ENCODE measurements around the gene GRIN2A.

The GRIN2A gene

DNA sequence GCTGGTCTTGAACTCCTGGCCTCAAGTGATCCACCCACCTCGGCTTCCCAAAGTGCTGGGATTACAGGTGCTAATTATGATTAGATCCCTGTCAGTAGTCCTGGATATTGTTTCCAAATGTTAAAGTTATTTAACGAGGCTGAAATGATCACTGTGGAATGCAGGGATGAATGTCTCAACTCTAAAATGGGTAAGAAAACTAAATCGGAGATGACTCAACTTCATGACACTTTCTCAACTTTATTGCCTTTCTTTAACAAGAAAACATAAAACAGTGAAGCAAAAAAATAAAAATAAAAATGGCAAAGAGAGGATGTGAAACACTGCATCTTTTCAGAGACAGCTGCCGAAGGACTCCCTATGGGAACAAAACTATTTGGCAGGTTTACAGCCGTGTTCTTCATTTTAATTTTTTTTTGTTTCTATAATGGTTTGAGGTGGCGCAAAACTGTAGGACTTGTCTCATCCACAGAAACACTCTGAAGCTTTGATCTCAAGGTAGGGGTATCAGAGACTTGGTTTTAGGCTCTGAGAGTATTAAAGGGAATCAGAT is 382.0 kb downstream of the GRIN2A start:
- Histone ChIP-seq H3K9ac (ENCODE audit: low read depth, low read length) (no peak overlapping the region), H3K4me1 (ENCODE audit: insufficient read depth, low read length) (no peaks in the 10 kb centered on the region), H3K9me3 (ENCODE audit: insufficient read depth, low read depth, low read length) (no peaks in the 10 kb centered on the region), H3K4me3 (ENCODE audit: low read length) (no peak overlapping the region), H3K27me3 (ENCODE audit: insufficient read depth, low read length) (no peaks in the 10 kb centered on the region), H3K36me3 (ENCODE audit: insufficient read depth, low read depth, low read length) (no peaks in the 10 kb centered on the region), H3K27ac (ENCODE audit: low read length) (no peak overlapping the region)

DNA sequence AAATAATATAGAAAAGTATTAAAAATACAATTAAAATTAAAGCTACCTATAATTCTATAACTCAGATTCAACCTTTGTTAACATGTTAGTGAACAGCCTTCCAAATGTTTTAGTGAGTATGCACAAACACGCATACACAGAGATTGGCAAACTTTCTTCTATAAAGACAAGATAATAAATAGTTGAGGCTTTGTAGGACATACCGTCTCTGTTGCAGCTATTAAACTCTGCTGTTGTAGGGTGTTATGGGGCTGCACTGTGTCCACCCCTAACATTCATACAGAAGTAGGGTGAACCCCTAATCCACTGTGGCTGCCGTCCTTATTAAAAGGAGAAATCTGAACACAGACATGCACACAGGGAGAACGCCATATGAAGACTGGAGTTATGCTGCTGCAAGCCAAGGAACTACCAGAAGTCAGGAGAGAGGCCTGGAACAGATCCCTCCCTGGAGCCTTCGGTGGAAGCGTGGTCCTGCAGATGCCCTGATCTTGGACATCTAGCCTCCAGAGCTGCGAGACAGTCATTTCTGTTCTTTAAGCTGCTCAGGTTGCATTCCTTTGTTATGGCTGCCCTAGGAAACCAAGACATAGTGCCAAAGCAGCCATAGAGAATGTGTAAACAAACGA is 383.2 kb downstream of the GRIN2A start:
- no peak overlapping the region for H3K9ac ChIP-seq (ENCODE audit: low read depth, low read length)
- no peak overlapping the region for H3K4me3 ChIP-seq (ENCODE audit: low read length)
- H3K27ac ChIP-seq (ENCODE audit: low read length): no peak overlapping the region
- H3K9me3 ChIP-seq (ENCODE audit: insufficient read depth, low read depth, low read length): no peaks in the 10 kb centered on the region
- H3K27me3 ChIP-seq (ENCODE audit: insufficient read depth, low read length): no peaks in the 10 kb centered on the region
- no peaks in the 10 kb centered on the region for H3K36me3 ChIP-seq (ENCODE audit: insufficient read depth, low read depth, low read length)
- H3K4me1 ChIP-seq (ENCODE audit: insufficient read depth, low read length): no peaks in the 10 kb centered on the region

DNA sequence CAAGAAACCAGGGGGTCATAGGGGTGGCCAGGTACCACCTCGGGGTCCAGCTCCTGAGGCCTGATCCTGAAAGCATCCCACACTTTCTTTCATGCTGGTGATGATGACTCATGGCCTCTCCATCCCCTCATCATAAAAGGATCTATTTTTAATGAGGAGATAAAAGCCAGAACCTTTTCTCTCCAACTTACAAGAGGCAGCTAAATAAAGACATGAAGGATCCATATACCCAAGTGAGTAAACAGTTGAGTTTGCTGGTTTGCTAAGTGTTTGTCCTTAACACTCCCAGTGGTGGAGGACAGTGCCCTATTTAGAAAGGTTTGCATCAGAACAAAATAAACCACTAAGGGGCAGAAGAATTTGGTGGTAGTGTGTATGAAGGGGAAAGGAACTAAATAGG is 383.8 kb downstream of the GRIN2A start:
- Histone ChIP-seq H3K36me3 (ENCODE audit: insufficient read depth, low read depth, low read length) (no peaks in the 10 kb centered on the region), H3K27ac (ENCODE audit: low read length) (no peak overlapping the region), H3K4me1 (ENCODE audit: insufficient read depth, low read length) (no peaks in the 10 kb centered on the region), H3K9ac (ENCODE audit: low read depth, low read length) (no peak overlapping the region), H3K9me3 (ENCODE audit: insufficient read depth, low read depth, low read length) (no peaks in the 10 kb centered on the region), H3K27me3 (ENCODE audit: insufficient read depth, low read length) (no peaks in the 10 kb centered on the region), H3K4me3 (ENCODE audit: low read length) (no peak overlapping the region)

DNA sequence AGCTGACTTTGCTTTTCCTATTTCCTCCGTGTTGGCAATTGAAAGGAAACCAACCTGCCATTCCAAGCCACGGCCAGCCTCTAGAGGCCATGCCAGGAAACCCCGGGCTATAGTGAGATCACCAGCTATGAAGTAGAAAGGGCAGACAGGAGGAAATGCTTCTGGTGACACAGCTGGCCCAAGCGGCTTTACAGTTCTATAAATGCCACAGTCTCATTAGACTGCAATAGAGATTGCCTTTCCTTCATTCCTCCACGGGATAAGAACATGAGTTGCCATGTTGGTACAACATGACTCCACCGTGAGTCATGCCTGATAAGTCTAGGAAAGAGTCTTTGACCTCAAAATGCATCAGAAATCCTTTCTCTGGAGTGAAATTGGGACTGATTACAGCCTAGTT is 384.9 kb downstream of the GRIN2A start:
- H3K9ac ChIP-seq (ENCODE audit: low read depth, low read length): no peak overlapping the region
- H3K27ac ChIP-seq (ENCODE audit: low read length): no peak overlapping the region
- no peaks in the 10 kb centered on the region for H3K9me3 ChIP-seq (ENCODE audit: insufficient read depth, low read depth, low read length)
- no peak overlapping the region for H3K4me3 ChIP-seq (ENCODE audit: low read length)
- H3K27me3 ChIP-seq (ENCODE audit: insufficient read depth, low read length): no peaks in the 10 kb centered on the region
- no peaks in the 10 kb centered on the region for H3K36me3 ChIP-seq (ENCODE audit: insufficient read depth, low read depth, low read length)
- H3K4me1 ChIP-seq (ENCODE audit: insufficient read depth, low read length): no peaks in the 10 kb centered on the region

DNA sequence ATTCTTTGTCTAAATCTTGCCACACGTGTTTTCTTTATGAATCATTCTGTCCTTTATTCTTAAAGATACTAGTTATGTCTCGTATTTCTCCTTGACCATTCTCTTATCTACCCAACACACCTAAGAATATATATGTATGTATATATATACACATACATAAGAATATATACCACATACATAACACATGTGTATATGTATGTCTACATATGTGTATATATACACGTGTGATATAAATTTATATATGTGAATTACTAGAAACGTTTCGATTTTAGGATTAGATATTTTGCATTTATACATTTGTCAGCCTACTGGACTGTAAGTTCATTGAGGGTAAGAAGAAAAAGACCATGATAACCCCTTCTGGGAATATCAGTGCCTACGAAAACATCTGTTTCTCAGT is 388.6 kb downstream of the GRIN2A start:
- H3K4me1 ChIP-seq (ENCODE audit: insufficient read depth, low read length): no peaks in the 10 kb centered on the region
- H3K36me3 ChIP-seq (ENCODE audit: insufficient read depth, low read depth, low read length): no peaks in the 10 kb centered on the region
- no peaks in the 10 kb centered on the region for H3K27me3 ChIP-seq (ENCODE audit: insufficient read depth, low read length)
- H3K4me3 ChIP-seq (ENCODE audit: low read length): no peak overlapping the region
- H3K9ac ChIP-seq (ENCODE audit: low read depth, low read length): no peak overlapping the region
- H3K27ac ChIP-seq (ENCODE audit: low read length): no peak overlapping the region
- no peaks in the 10 kb centered on the region for H3K9me3 ChIP-seq (ENCODE audit: insufficient read depth, low read depth, low read length)

DNA sequence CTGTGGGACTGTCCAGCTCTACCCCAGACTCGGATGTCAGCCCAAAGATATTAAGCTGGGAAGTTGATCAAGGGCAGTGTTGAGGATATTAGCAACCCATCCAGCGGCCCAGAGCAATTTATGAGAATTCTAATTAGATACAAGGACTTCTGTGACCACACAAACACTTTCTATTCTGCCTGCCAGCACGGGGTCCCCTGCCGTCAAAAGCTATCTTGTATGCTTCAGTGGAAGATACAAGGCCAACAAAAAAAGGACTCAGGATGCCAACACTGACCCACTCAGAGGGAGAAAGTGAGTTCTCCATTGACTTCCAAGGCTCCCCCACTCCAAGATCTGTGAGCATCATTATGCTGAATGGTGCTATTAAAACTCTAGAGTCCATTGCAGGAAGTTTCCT is 390.7 kb downstream of the GRIN2A start:
- no peak overlapping the region for H3K9ac ChIP-seq (ENCODE audit: low read depth, low read length)

DNA sequence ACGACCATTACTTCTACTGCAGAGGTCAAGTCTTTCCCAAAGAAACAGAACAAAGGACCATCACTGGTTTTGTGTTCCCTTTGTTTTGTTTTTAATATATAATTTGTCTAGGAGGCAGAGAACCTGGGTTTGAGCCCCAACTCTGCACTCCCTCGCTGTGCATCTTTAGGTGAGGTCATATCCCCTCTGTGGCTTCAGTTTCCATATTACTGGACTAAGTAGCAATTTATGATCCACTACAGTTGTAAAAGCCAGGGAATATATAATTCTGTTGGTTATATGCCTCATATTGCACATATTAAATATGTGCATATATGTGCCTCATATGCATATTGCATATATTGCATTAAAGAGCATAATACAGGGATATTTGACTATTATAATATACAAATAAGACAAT is 392.0 kb downstream of the GRIN2A start:
- Histone ChIP-seq H3K27ac (ENCODE audit: low read length) (no peak overlapping the region), H3K36me3 (ENCODE audit: insufficient read depth, low read depth, low read length) (no peaks in the 10 kb centered on the region), H3K4me1 (ENCODE audit: insufficient read depth, low read length) (no peaks in the 10 kb centered on the region), H3K9ac (ENCODE audit: low read depth, low read length) (no peak overlapping the region), H3K4me3 (ENCODE audit: low read length) (no peak overlapping the region), H3K9me3 (ENCODE audit: insufficient read depth, low read depth, low read length) (no peaks in the 10 kb centered on the region), H3K27me3 (ENCODE audit: insufficient read depth, low read length) (no peaks in the 10 kb centered on the region)

More for the DNA sequence above, 390.7 kb downstream of the GRIN2A start:
- no peaks in the 10 kb centered on the region for H3K36me3 ChIP-seq (ENCODE audit: insufficient read depth, low read depth, low read length)
- H3K27ac ChIP-seq (ENCODE audit: low read length): no peak overlapping the region
- no peaks in the 10 kb centered on the region for H3K27me3 ChIP-seq (ENCODE audit: insufficient read depth, low read length)
- no peak overlapping the region for H3K4me3 ChIP-seq (ENCODE audit: low read length)
- no peaks in the 10 kb centered on the region for H3K4me1 ChIP-seq (ENCODE audit: insufficient read depth, low read length)
- no peaks in the 10 kb centered on the region for H3K9me3 ChIP-seq (ENCODE audit: insufficient read depth, low read depth, low read length)

DNA sequence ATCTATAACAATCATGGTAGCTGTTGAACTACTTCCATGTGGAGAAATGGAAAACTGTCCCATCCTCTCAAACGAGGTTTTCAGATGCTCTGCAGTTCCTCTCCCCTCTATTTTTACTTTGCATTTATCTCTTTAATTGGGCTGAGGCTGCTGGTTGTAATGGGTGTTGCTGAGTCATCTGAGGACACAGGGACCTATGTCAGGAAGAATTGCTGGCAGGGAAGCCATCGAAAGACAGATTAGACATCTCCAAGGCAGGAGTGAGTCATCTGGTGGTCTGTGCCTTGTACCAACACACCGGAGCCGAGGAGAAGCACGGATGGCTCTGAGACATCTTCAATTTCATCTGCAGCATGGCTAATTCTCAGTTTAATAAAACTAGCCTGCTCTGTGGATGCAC is 394.5 kb downstream of the GRIN2A start:
- H3K4me1 ChIP-seq (ENCODE audit: insufficient read depth, low read length): no peaks in the 10 kb centered on the region
- no peak overlapping the region for H3K4me3 ChIP-seq (ENCODE audit: low read length)
- H3K36me3 ChIP-seq (ENCODE audit: insufficient read depth, low read depth, low read length): no peaks in the 10 kb centered on the region
- H3K9ac ChIP-seq (ENCODE audit: low read depth, low read length): no peak overlapping the region
- H3K27ac ChIP-seq (ENCODE audit: low read length): no peak overlapping the region
- H3K9me3 ChIP-seq (ENCODE audit: insufficient read depth, low read depth, low read length): no peaks in the 10 kb centered on the region
- no peaks in the 10 kb centered on the region for H3K27me3 ChIP-seq (ENCODE audit: insufficient read depth, low read length)

DNA sequence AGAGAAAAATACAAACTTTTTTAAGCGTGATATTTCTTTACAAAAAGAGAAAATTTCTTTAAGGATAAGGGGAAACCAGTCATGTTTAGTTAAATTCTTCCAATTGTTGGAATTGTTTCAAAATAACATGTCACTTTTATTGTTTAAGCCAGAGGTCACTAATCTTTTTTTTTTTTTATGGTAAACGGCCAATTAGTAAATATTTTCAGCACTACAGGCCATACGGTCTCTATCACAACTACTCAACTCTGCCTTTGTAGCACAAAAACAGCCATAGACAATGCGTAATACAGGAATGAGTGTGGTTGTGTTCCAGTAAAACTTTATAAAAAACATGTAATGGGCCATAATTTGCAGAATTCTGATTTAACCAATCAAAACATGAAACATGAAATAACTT is 401.4 kb downstream of the GRIN2A start:
- H3K27me3 ChIP-seq (ENCODE audit: insufficient read depth, low read length): no peaks in the 10 kb centered on the region
- no peak overlapping the region for H3K27ac ChIP-seq (ENCODE audit: low read length)
- H3K4me3 ChIP-seq (ENCODE audit: low read length): no peak overlapping the region
- H3K9me3 ChIP-seq (ENCODE audit: insufficient read depth, low read depth, low read length): no peaks in the 10 kb centered on the region
- H3K4me1 ChIP-seq (ENCODE audit: insufficient read depth, low read length): no peaks in the 10 kb centered on the region
- H3K9ac ChIP-seq (ENCODE audit: low read depth, low read length): no peak overlapping the region
- H3K36me3 ChIP-seq (ENCODE audit: insufficient read depth, low read depth, low read length): no peaks in the 10 kb centered on the region

DNA sequence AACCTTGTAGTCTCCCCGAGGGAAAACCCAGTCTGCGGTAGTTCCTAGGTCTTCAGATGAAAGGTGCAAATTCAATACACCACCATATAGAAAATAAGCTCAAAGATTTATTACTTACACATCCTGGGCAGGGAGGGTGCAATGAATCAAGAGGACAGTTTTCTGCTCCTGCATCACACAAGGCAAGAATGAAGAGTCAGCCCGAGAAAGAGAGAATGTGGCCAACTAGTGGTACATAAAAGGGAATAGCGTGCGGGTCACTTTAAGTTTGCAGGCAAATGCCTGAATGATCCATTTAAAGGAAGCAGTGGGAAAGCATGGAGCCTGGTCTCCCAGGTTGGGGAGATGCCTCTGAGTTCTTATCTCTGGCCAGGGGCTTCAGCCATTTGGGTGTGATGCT is 403.4 kb downstream of the GRIN2A start:
- H3K27me3 ChIP-seq (ENCODE audit: insufficient read depth, low read length): no peaks in the 10 kb centered on the region
- no peak overlapping the region for H3K9ac ChIP-seq (ENCODE audit: low read depth, low read length)
- H3K4me3 ChIP-seq (ENCODE audit: low read length): no peak overlapping the region
- H3K4me1 ChIP-seq (ENCODE audit: insufficient read depth, low read length): no peaks in the 10 kb centered on the region
- H3K36me3 ChIP-seq (ENCODE audit: insufficient read depth, low read depth, low read length): no peaks in the 10 kb centered on the region
- no peak overlapping the region for H3K27ac ChIP-seq (ENCODE audit: low read length)
- no peaks in the 10 kb centered on the region for H3K9me3 ChIP-seq (ENCODE audit: insufficient read depth, low read depth, low read length)

DNA sequence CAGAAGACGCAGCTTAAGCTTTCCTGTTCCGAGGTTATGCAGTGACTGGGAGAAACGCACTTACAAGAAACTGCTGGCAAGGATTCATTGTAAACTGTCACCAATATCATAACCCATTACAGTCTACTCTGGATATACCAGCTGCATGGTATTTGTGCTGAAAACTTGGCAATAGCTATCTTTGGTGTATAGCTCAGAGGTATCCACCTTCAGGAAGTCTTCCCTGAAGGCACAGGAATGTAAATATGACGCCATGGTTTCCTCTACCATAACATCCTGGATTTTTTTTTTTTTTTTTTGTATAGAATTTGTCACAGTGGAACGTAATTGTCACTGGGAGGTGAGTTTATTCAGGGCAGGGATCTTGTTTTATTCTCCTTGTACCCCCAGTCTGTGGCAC is 406.2 kb downstream of the GRIN2A start:
- no peaks in the 10 kb centered on the region for H3K4me1 ChIP-seq (ENCODE audit: insufficient read depth, low read length)
- H3K9ac ChIP-seq (ENCODE audit: low read depth, low read length): no peak overlapping the region
- no peak overlapping the region for H3K4me3 ChIP-seq (ENCODE audit: low read length)
- H3K36me3 ChIP-seq (ENCODE audit: insufficient read depth, low read depth, low read length): no peaks in the 10 kb centered on the region
- no peak overlapping the region for H3K27ac ChIP-seq (ENCODE audit: low read length)
- H3K27me3 ChIP-seq (ENCODE audit: insufficient read depth, low read length): no peaks in the 10 kb centered on the region
- H3K9me3 ChIP-seq (ENCODE audit: insufficient read depth, low read depth, low read length): no peaks in the 10 kb centered on the region

DNA sequence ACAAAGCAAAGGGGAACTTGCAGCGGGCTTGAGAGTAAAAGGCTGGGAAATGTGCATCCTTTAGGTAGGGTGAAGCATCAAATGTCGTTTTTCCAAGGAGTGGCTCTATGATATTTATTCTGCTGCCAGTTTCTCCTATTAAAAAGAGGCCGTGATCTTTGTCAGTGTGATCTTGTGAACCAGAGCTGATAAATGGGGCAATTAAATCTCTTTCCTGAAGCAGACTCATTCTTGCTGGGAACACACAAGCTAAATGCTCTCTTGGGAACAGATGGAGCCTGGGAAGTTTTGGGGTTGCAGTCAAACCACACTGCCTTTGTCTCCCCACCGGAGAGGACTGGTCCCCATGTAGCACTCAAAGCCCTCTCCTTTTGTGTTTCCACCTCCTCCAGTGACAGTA is 408.9 kb downstream of the GRIN2A start:
- no peak overlapping the region for H3K9ac ChIP-seq (ENCODE audit: low read depth, low read length)
- H3K4me1 ChIP-seq (ENCODE audit: insufficient read depth, low read length): peaks cover 4% of the 10 kb centered on the region; the same call in 1 of the 2 replicates
- H3K36me3 ChIP-seq (ENCODE audit: insufficient read depth, low read depth, low read length): no peaks in the 10 kb centered on the region
- no peaks in the 10 kb centered on the region for H3K9me3 ChIP-seq (ENCODE audit: insufficient read depth, low read depth, low read length)
- H3K27ac ChIP-seq (ENCODE audit: low read length): no peak overlapping the region
- H3K27me3 ChIP-seq (ENCODE audit: insufficient read depth, low read length): no peaks in the 10 kb centered on the region
- no peak overlapping the region for H3K4me3 ChIP-seq (ENCODE audit: low read length)

Measured in iPS-20b (cell line).